IMR-90 (cell line): ENCODE measurements around the gene OSER1. TPM values are rescaled to one million over a fixed set of nuclear protein-coding genes. Genes with fewer than 3 reads are reported as not detected.
A peak's percentile ranks its signal among the peaks of the same experiment; 100 is the strongest.

ENCODE experiments used
- ATAC-seq: fragments of 200-7000 bp; cut with Tn5 transposase; 2 replicates; pipeline ENCODE4 v1.9.1; 2020; ENCODE audit warnings: low read depth, mild to moderate bottlenecking, moderate library complexity
- BruUV-seq: library from RNA; stranded (reverse); fragments of 400-500 nt; replicated peaks from 2 replicates; lab custom pipeline; 2021; lab: Mats Ljungman, UMichigan
- CTCF ChIA-PET: fragments of 300-600 bp; formaldehyde crosslinking; extraction: SDS; loops from one replicate; lab custom pipeline; 2021; ENCODE audit warnings: antibody characterized with exemption; lab: Yijun Ruan, JAX
- POLR2A ChIA-PET: fragments of 300-600 bp; sonication (Branson Sonifier 250); formaldehyde crosslinking; loops from one replicate; lab custom pipeline; 2022; ENCODE audit warnings: antibody characterized with exemption; ENCODE audit not compliant: unreplicated experiment; lab: Charles Lee
- DNase-seq: peaks from one replicate; pipeline ENCODE4 v3.0.0; 2013
- H2AFZ ChIP-seq: replicated peaks from 2 replicates; pipeline ENCODE3; 2013; ENCODE audit warnings: low read length, mild to moderate bottlenecking; ENCODE audit not compliant: poor library complexity
- H2AK5ac ChIP-seq: 2 replicates; pipeline ENCODE4 v1.6.1; 2013; ENCODE audit warnings: low read depth, low read length, inconsistent platforms
- H2AK9ac ChIP-seq: replicated peaks from 2 replicates; pipeline ENCODE3; 2013; ENCODE audit warnings: mild to moderate bottlenecking, low read depth, low read length, moderate library complexity; ENCODE audit not compliant: poor library complexity
- H2BK120ac ChIP-seq: 2 replicates; pipeline ENCODE4 v1.6.1; 2013; ENCODE audit warnings: low read depth, low read length, inconsistent platforms
- H2BK15ac ChIP-seq: 3 replicates; pipeline ENCODE4 v1.6.1; 2013; ENCODE audit warnings: low read depth, low read length, inconsistent platforms
- H2BK20ac ChIP-seq: 2 replicates; pipeline ENCODE4 v1.6.1; 2013; ENCODE audit warnings: low read depth, mild to moderate bottlenecking, inconsistent platforms, low read length, moderate library complexity
- H2BK5ac ChIP-seq: 2 replicates; pipeline ENCODE4 v1.6.1; 2013; ENCODE audit warnings: mild to moderate bottlenecking, low read depth, low read length, inconsistent platforms; ENCODE audit not compliant: poor library complexity, severe bottlenecking
- H3K14ac ChIP-seq: replicated peaks from 2 replicates; pipeline ENCODE4 v1.6.1; 2013; ENCODE audit warnings: low read depth, low read length, inconsistent platforms
- H3K18ac ChIP-seq: 2 replicates; pipeline ENCODE4 v1.6.1; 2013; ENCODE audit warnings: low read depth, low read length, control low read depth
- H3K23ac ChIP-seq: 2 replicates; pipeline ENCODE4 v1.6.1; 2013; ENCODE audit warnings: low read depth, low read length, inconsistent platforms
- H3K27ac ChIP-seq: 2 replicates; pipeline ENCODE4 v1.5.1; 2013; ENCODE audit warnings: mild to moderate bottlenecking, control low read depth, low read length; ENCODE audit not compliant: insufficient read depth
- H3K27me3 ChIP-seq: 2 replicates; pipeline ENCODE4 v1.6.1; 2013; ENCODE audit warnings: low read length; ENCODE audit not compliant: control insufficient read depth, insufficient read depth
- H3K36me3 ChIP-seq: 2 replicates; pipeline ENCODE4 v1.6.1; 2013; ENCODE audit warnings: low read length, mixed read lengths; ENCODE audit not compliant: control insufficient read depth, insufficient read depth
- H3K4ac ChIP-seq: 2 replicates; pipeline ENCODE4 v1.6.1; 2013; ENCODE audit warnings: low read depth, low read length, inconsistent platforms
- H3K4me1 ChIP-seq: 2 replicates; pipeline ENCODE4 v1.6.1; 2013; ENCODE audit warnings: low read length, mixed read lengths; ENCODE audit not compliant: control insufficient read depth, insufficient read depth
- H3K4me2 ChIP-seq: 2 replicates; pipeline ENCODE4 v1.6.1; 2013; ENCODE audit warnings: low read depth, mild to moderate bottlenecking, control low read depth, low read length, moderate library complexity
- H3K4me3 ChIP-seq: 2 replicates; pipeline ENCODE4 v1.5.1; 2013; ENCODE audit warnings: low read depth, mild to moderate bottlenecking, control low read depth, low read length, moderate library complexity; ENCODE audit not compliant: insufficient read depth
- H3K56ac ChIP-seq: 2 replicates; pipeline ENCODE4 v1.6.1; 2013; ENCODE audit warnings: low read length, inconsistent platforms; ENCODE audit not compliant: insufficient read depth; ENCODE audit errors: extremely low read depth
- H3K79me1 ChIP-seq, 2 experiments: 2 replicates each; pipeline ENCODE4 v1.6.1; 2013; ENCODE audit warnings: low read length in 2 of 2, inconsistent platforms in 1 of 2, low read depth in 1 of 2
- H3K9ac ChIP-seq: 2 replicates; pipeline ENCODE4 v1.6.1; 2013; ENCODE audit warnings: low read depth, low read length, control low read depth
- H3K9me1 ChIP-seq: 2 replicates; pipeline ENCODE4 v1.6.1; 2013; ENCODE audit warnings: low read length, inconsistent platforms; ENCODE audit not compliant: insufficient read depth
- H3K9me3 ChIP-seq: 2 replicates; pipeline ENCODE4 v1.6.1; 2013; ENCODE audit warnings: low read length; ENCODE audit not compliant: control insufficient read depth, insufficient read depth
- H4K20me1 ChIP-seq: 2 replicates; pipeline ENCODE4 v1.6.1; 2013; ENCODE audit warnings: low read length, inconsistent platforms; ENCODE audit not compliant: insufficient read depth
- H4K5ac ChIP-seq: 2 replicates; pipeline ENCODE4 v1.6.1; 2013; ENCODE audit warnings: mild to moderate bottlenecking, low read depth, low read length, control low read depth
- H4K8ac ChIP-seq, 2 experiments: 2 replicates each; pipeline ENCODE4 v1.6.1; 2013; ENCODE audit warnings: low read depth in 2 of 2, low read length in 2 of 2, control low read depth in 1 of 2, inconsistent platforms in 1 of 2
- H4K91ac ChIP-seq: 2 replicates; pipeline ENCODE4 v1.6.1; 2013; ENCODE audit warnings: low read depth, low read length, inconsistent platforms; ENCODE audit not compliant: insufficient read depth
- BHLHE40 ChIP-seq: fragments of 150-350 bp; IDR thresholded peaks from 2 replicates; pipeline ENCODE4 v1.6.1; 2016; ENCODE audit warnings: mild to moderate bottlenecking, low read depth, low read length
- CEBPB ChIP-seq: IDR thresholded peaks from 2 replicates; pipeline ENCODE4 v1.6.1; 2012; ENCODE audit warnings: low read depth, low read length, improper control_type of control experiment
- CTCF ChIP-seq: conservative IDR thresholded peaks from 2 replicates; pipeline ENCODE4 v1.5.1; 2012; ENCODE audit warnings: mild to moderate bottlenecking, low read depth, low read length, improper control_type of control experiment
- ELK1 ChIP-seq: fragments of 150-350 bp; IDR thresholded peaks from 2 replicates; pipeline ENCODE4 v1.6.1; 2016; ENCODE audit warnings: low read depth, mild to moderate bottlenecking, low read length, moderate library complexity, borderline replicate concordance
- FOS ChIP-seq: fragments of 150-350 bp; IDR thresholded peaks from 2 replicates; pipeline ENCODE4 v1.6.1; 2016; ENCODE audit warnings: low read depth, low read length
- MAFK ChIP-seq: IDR thresholded peaks from 2 replicates; pipeline ENCODE4 v1.6.1; 2012; ENCODE audit warnings: low read depth, low read length, improper control_type of control experiment
- MAZ ChIP-seq: IDR thresholded peaks from 2 replicates; pipeline ENCODE4 v1.6.1; 2012; ENCODE audit warnings: low read depth, mild to moderate bottlenecking, low read length, improper control_type of control experiment, moderate library complexity, borderline replicate concordance
- MXI1 ChIP-seq: IDR thresholded peaks from 2 replicates; pipeline ENCODE4 v1.6.1; 2012; ENCODE audit warnings: low read depth, mild to moderate bottlenecking, low read length, moderate library complexity, borderline replicate concordance
- NFE2L2 ChIP-seq: fragments of 150-350 bp; IDR thresholded peaks from 2 replicates; pipeline ENCODE4 v1.6.1; 2016; ENCODE audit warnings: low read depth, mild to moderate bottlenecking, low read length
- POLR2A ChIP-seq: IDR thresholded peaks from 2 replicates; pipeline ENCODE4 v1.6.1; 2012; ENCODE audit warnings: mild to moderate bottlenecking, low read depth, low read length
- RAD21 ChIP-seq: IDR thresholded peaks from 2 replicates; pipeline ENCODE4 v1.6.1; 2012; ENCODE audit warnings: low read length, improper control_type of control experiment
- SMC3 ChIP-seq: fragments of 150-350 bp; IDR thresholded peaks from 2 replicates; pipeline ENCODE4 v1.6.1; 2016; ENCODE audit warnings: low read depth, mild to moderate bottlenecking, antibody characterized with exemption, low read length, moderate library complexity
- WGBS, 2 experiments: methylation state at CpG; one replicate each; pipeline versions ENCODE4 v1.1.5 to v1.1.7; 2013; ENCODE audit warnings: missing lambda C conversion rate in 2 of 2; ENCODE audit not compliant: insufficient read length in 1 of 2; ENCODE audit errors: extremely low coverage in 2 of 2; 5-methylcytosine and 5-hydroxymethylcytosine counted together
- dilution Hi-C: fragments of 300-500 bp; cut with HindIII; formaldehyde crosslinking; loops from one replicate; pipeline ENCODE4 v1.14.3; 2018; ENCODE audit warnings: low sequenced_read_pairs; ENCODE audit not compliant: unreplicated experiment
- in situ Hi-C: fragments of 300-500 bp; cut with MboI; formaldehyde crosslinking; loops from 3 replicates; pipeline ENCODE4 v1.14.3; 2019; ENCODE audit warnings: low sequenced_read_pairs, inconsistent platforms, mixed read lengths
- intact Hi-C: fragments of 100-400 bp; cut with micrococcal nuclease; formaldehyde crosslinking; loops from 2 replicates; pipeline ENCODE4 v1.10.0; 2022
- polyA plus RNA-seq, 3 experiments: library from polyadenylated mRNA; depleted of rRNA; stranded (reverse); fragments of >200 nt; gene quantifications; 2 replicates each; pipeline ENCODE4 v1.2.3, GENCODE V29; 2012; ENCODE audit warnings: low replicate concordance in 1 of 3
- total RNA-seq: library from RNA; depleted of rRNA; stranded (reverse); fragments of >200 nt; gene quantifications from 2 replicates; pipeline ENCODE4 v1.2.3, GENCODE V29; 2012

OSER1 gene
- total and polyA plus RNA-seq, 2 of the 4 experiments (the other 2 are of a cell fraction) = 32.6 to 70.6 TPM

- TF ChIP-seq CTCF (peak; percentile 91), RAD21 (peak; percentile 88)
These were observed 4.6 kb upstream of the OSER1 start (continued) for GRCh38 chr20:44215125-44215524.

- no peak overlapping the region for H3K23ac ChIP-seq
- no peaks in the 10 kb centered on the region for H3K9me3 ChIP-seq
- H3K4me2 ChIP-seq = no peak overlapping the region
- no peak overlapping the region for H2BK15ac ChIP-seq
- no TSS peak for BruUV-seq
- H3K9me1 ChIP-seq = 0 out of 2 replicates have a peak, but pooled peaks cover 3% of the 10 kb centered on the region
- TF ChIP-seq MAZ (no peak), MXI1 (no peak), CEBPB (no peak), RAD21 (no peak), BHLHE40 (no peak), NFE2L2 (no peak), MAFK (no peak), FOS (no peak), CTCF (no peak), ELK1 (no peak), POLR2A (no peak), SMC3 (no peak)
- H3K4me1 ChIP-seq = peaks cover 4% of the 10 kb centered on the region; the same call in 1 of the 2 replicates
- no peak overlapping the region for H3K9ac ChIP-seq
- no peak overlapping the region for H2AK9ac ChIP-seq
- no peak overlapping the region for H3K27ac ChIP-seq
- no peak overlapping the region for H4K8ac ChIP-seq
- intact Hi-C loops (loop anchor here (10.0 kb wide), 1 partner anchor 672 kb away; the partner anchor contains the start of gene YWHAB), in situ Hi-C loops (loop anchor here (10.0 kb wide), 2 partner anchors 262 to 392 kb away; partner anchors contain the start of gene TTPAL), dilution Hi-C loops (no loop called here)
- DNase-seq = peak; percentile 28
- no peak overlapping the region for H3K14ac ChIP-seq
- ChIA-PET CTCF (interaction anchor here (1.2 kb wide), 1 partner anchor 96 kb away, joined by 3 read pairs; no protein-coding TSS in a partner anchor), POLR2A (no interaction called here)
- H4K20me1 ChIP-seq = peaks cover 22% of the 10 kb centered on the region
- no peak overlapping the region for H4K91ac ChIP-seq
- no peak overlapping the region for H2AK5ac ChIP-seq
- no peak overlapping the region for H2AFZ ChIP-seq
- no peak overlapping the region for H3K4ac ChIP-seq
- peaks cover 3 to 26% of the 10 kb centered on the region in 2 experiments; a peak in 2 of 4 replicates for H3K79me1 ChIP-seq
- H3K4me3 ChIP-seq = no peak overlapping the region
- no peak overlapping the region for H2BK20ac ChIP-seq
- WGBS, 2 experiments = no CpG with 5 or more reads among the region's 4 CpGs
- H3K27me3 ChIP-seq = no peaks in the 10 kb centered on the region
- H3K36me3 ChIP-seq = no peaks in the 10 kb centered on the region
- no peak overlapping the region for H2BK5ac ChIP-seq
- no peak for ATAC-seq
- no peak overlapping the region for H2BK120ac ChIP-seq
- no peak overlapping the region for H4K5ac ChIP-seq
- H3K56ac ChIP-seq = no peak overlapping the region
- no peak overlapping the region for H3K18ac ChIP-seq
These were observed 2.2 kb upstream of the OSER1 start for GRCh38 chr20:44212792-44213191.
